Stimulated activated CD4-positive, alpha-beta T cell treated with anti-CD3 and anti-CD28 coated beads, Interleukin-15, amount 100 ng/mL, for 1 hour (primary cell): ENCODE data around the gene MPG.

Source experiments
- DNase-seq, 2 donors: peaks; one replicate each; pipeline ENCODE4 v3.0.0-alpha.2; 2020; ENCODE audit warnings: low read depth in 1 of 2, low spot score in 1 of 2

The MPG gene

GRCh38 chr16:83781-84615, 6.0 kb downstream of the MPG start:
- DNase-seq = no peak

DNA sequence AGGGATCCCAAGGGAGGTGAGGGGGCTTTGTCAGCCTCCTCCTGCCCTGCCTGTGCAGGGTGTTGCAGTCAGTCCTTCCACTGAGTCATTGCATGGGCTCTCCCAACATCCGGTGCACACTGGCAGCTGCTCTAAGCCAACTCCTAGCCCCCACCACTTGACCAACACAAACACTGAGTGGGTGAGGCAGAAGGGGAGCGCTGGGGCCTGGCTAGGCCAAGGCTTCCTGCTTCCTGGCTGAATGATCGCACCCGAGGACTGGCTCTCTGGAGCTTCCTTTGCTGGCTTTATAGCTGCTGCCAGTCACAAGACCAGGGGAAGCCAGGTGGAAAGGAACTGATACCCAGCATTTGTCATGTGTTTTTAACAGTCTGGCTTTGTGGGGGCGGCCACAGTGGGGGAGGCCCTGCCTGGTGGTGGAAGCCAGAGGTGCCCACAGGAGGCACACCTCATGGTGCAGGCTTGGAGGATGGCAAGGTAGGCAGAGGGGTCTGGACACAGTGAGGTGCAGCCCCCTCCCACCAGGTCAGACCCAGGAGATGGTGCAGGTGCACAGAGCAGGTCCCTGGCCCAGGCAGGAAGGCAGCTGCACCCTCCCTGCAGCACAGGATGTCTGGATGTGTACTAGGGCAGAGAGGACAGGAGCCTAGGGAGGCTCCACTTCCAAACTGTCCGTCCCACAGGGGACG, 6.8 kb downstream of the MPG start:
- DNase-seq = peak in 1 of 2 donors; percentile 39

DNA sequence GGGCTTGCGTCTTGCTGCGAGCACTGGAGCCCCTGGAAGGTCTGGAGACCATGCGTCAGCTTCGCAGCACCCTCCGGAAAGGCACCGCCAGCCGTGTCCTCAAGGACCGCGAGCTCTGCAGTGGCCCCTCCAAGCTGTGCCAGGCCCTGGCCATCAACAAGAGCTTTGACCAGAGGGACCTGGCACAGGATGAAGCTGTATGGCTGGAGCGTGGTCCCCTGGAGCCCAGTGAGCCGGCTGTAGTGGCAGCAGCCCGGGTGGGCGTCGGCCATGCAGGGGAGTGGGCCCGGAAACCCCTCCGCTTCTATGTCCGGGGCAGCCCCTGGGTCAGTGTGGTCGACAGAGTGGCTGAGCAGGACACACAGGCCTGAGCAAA, 7.4 kb downstream of the MPG start:
- no peak for DNase-seq

DNA sequence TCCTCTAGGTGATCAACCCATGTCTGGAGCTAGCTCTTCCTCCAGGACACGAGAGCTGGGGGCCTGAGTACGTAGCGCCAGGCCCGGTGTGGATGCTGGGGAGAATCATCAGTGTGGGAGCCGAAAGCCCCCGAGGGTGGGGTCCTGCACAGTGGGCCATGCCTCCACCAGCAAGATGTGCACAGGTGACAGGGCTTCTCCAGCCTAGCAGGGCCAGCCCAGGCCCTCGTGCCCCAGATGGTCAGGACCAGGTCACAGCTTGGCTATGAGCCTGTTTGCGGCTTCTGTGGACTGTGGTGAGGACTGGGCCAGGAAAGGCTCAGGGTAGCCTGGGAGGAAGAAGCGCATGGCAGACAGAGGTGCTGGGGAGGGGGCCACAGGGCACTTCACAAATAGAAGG, 7.8 kb downstream of the MPG start:
- no peak for DNase-seq

DNA sequence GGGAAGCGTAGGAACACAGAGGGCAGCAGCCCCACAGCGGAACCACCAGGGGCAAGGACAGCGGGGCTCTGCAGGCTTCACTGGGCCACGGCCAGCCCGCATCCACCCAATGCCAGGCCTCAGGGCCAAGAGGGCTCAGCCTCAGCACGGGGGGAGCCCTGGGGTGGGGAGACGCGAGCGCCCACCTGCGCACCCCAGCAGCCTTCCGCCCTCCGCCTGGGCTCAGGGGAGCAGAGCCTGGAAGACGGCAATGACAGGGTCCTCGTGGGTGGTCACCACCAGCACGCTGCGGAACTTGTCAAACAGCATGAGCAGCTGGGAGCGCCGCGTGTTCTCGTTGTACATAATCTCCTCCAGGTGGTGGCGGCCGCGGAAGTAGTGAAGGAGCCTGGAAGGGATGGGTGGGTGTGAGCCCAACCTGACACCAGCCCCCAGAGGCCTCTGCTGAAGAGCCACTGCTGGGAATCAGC, 8.5 kb downstream of the MPG start:
- DNase-seq = no peak

- DNase-seq = no peak
Observed at GRCh38 chr16:88613-89012, 10.6 kb downstream of the MPG start.

DNA sequence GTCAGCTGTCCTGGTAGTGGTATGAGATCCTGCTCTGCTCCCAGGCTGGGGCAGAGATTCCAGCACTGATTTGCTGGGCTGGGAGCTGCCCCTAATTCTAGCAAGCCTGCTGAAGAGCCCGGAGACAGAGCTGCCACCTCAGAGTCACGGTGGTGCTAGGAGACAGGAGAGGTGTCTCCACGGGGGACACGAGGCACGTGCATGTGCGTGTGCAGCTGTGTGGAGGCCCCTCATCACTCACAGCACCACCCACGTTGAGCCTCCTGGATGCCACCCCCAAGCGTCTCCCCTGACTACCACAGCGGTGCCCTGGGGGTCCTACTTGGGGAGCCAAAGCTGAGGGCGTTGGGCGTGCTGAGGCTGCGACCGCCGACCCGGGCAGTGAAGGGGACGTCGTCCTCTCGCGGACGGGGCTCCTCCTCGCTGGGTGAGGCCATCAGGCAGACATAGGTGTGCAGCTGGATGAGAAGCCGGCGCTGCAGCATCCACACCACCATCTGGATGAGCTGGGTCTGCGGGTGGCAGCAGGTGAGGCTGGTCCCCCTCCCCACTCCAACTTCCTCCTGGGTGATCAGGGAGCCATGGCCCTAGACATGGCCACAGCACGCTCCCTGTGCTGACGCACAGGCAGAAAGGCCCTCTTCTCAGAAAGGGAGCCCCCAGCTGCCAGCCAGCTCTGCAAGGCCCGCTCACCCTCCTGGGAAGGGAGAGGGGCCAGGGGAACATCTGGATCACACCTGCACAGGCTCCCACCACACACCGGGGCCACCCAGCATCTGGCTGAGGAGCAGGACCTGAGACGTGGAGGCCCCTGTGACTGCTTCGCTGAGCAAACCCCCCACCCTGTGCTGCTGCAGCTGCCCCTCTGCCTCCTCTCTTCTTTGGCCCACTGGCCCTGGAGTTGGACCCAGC, 11.6 kb downstream of the MPG start:
- no peak for DNase-seq

DNA sequence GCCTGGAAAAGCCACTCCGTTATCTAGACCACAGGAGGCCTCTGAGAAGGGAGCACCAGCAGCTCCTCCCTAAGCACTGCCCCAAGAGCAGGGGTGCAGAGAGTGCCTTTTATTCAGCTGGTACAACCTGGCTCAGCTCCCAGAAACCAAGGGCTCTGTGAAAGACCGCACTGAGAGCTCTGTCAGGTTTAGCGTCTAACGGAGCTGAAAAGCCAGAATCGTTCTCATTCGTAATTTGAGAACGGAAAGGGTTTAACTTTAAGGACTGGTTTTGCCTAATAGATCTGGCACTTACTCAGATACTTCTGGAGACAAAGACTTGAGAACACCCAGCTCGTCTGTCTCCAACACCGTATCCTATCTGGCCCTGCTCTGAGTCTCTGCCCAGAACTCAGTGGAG, 13.5 kb downstream of the MPG start:
- no peak for DNase-seq

GRCh38 chr16:92431-93339, 14.7 kb downstream of the MPG start:
- no peak for DNase-seq

DNA sequence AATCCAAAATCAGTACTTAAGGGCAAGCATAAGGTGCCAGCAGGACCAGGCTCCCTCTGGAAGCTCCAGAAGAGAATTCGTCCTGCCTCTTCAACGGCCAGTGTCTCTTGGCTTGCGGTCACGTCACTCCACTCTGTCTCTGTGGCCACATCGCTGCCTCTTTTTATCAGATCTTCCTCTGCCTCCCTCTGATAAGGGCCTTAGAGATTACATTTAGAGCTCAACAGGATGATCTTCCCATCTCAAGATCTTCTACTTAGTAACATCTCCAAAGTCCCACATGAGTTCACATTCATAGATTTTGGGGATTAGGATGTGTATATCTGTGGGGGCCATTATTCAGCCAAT, 16.9 kb downstream of the MPG start:
- DNase-seq = no peak

GRCh38 chr16:96935-97381, 18.9 kb downstream of the MPG start:
- DNase-seq = peak; percentile 77 to 80

GRCh38 chr16:97822-98221, 19.8 kb downstream of the MPG start:
- DNase-seq = no peak

- DNase-seq = no peak
Observed at GRCh38 chr16:100989-101388, 23.0 kb downstream of the MPG start.

DNA sequence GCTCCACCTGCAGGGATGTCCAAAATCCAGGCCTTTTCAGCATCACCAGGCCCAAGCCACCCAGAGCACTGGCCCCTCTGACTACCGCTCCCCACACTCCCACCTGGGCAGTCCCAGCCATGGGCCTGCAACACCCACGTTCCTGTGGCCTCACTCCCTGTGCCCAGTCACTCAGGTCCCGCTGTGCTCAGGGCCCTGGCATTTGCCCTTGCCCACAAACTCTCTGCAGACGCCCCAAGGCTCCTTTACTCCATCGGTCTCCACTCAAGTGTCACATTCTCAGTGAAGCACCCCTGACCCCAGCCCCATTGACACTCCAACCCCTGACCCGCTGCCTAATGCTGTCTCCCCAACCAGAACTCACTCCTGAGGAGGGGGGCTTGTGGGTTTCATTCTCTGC, 23.6 kb downstream of the MPG start:
- no peak for DNase-seq

DNA sequence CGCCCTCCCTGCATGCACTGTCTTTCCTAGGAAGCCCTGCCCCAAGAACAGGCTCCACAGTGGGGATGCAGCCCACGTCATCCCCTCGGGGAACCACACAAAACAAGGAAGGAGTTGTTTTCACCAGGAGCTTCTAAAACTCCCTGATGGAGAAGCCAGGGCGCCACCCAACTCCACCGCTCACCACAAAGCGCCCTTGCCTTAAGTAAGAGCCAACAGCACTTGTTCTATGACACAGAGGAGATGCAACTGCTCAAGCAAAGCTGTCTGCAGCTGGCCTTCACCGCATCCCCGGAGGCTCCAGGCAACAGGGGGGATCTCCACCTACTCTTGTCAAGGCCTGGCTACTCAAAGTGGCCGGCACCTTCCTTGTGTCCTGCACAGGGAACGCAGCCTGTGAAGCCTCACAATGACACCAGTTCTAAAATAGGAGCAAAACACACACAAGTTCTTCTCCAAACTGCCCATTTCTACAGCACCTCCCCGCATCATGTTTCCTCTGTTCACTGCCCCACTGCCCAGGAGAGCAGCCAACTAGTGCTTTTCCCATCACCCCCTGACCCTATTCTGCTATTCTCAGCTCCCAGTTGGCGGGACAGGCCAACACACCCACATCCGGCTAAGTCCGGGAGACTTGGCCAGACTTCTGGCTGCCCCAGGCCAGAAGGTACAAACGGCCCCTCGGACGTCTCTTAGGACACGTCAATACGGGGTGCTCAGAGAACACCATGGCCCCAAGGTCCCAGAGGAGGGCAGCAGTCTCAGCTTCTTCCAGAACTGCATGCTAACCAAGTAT, 24.2 kb downstream of the MPG start:
- no peak for DNase-seq

DNA sequence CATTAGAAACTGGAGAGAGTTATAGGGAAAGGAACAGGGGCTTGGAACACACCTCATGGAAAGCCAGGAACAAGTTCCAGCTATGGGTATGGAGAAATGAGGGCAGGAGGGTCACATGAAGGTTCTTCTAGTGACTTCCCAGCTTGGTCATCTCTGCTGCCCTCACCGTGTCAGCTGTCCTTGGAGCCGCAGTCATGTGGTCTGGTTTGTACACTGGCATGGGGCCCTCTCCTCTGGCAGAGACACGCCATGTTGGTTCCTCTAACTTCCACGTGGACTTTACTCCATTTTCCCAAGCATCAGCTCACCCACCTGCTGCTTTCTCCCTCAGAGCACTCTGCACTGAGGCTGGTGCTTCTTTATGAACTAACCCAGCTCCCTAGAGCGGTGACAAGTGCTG, 26.3 kb downstream of the MPG start:
- DNase-seq = no peak

DNA sequence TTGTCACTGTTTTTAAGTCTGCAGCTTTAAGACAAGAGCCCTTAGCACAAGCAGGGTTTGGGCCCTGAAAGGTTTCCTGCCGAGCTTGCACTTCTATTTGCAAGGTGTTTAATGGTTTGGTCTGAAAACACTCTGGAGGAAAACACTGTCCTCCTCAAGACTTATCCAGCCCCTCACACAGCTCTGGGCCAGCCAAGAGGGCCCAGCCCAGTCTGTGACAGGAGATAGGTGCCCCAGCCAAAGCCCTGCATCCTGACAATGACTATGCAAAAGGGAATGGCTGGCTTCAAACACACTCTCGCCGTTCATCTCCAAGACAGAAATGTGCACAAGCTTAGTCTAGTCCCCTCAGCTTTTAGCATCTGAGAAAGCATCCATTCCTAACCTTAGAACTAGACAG, 26.9 kb downstream of the MPG start:
- no peak for DNase-seq

DNA sequence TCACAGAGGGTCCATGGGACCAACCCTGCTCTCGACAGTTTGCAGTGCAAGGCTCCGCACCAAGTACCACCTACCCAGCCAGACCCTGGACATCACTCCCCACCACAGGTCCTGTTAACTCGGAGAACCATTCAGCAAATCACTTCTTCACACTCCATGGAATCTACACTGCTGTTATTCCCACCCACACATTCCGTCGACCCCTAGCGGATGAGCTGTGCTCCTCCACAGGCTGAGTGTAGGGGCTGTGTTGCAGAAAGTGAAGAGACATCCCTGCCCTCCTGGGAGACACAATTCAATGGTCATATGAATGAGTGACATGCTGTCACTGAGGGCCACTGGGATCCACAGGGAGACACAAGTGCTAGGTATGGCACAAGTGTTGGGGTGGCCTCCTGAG, 27.5 kb downstream of the MPG start:
- no peak for DNase-seq

GRCh38 chr16:106623-107324, 28.7 kb downstream of the MPG start:
- peak in 1 of 2 donors; percentile 13 for DNase-seq
